HFF-Myc (cell line): ENCODE results near the gene DYNLT3.

Experiments
- DNase-seq: peaks from one replicate; pipeline ENCODE4 v3.0.0-alpha.2; 2011; ENCODE audit warnings: low read depth; ENCODE audit errors: extremely low read depth
- H3K4me3 ChIP-seq: replicated peaks from 2 replicates; pipeline ENCODE4 v1.5.1; 2011; ENCODE audit warnings: low read depth, mild to moderate bottlenecking, control low read depth, low read length
- CTCF ChIP-seq: IDR thresholded peaks from 2 replicates; pipeline ENCODE4 v1.5.1; 2012; ENCODE audit warnings: mild to moderate bottlenecking, low read depth, low read length, control low read depth; ENCODE audit errors: missing control alignments

The DYNLT3 gene

GRCh38 chrX:37867536-37868153 lies 20.3 kb upstream of the DYNLT3 start:
- H3K4me3 ChIP-seq = no peak overlapping the region
- no peak for TF ChIP-seq CTCF
- DNase-seq = no peak

- DNase-seq = no peak
- TF ChIP-seq CTCF = no peak
- no peak overlapping the region for H3K4me3 ChIP-seq
Measured at GRCh38 chrX:37863728-37864127, 16.4 kb upstream of the DYNLT3 start.

- no peak for TF ChIP-seq CTCF
- no peak overlapping the region for H3K4me3 ChIP-seq
- no peak for DNase-seq
Measured at GRCh38 chrX:37862851-37863250, 15.5 kb upstream of the DYNLT3 start.

GRCh38 chrX:37860721-37861120 lies 13.3 kb upstream of the DYNLT3 start:
- DNase-seq = no peak

GRCh38 chrX:37854748-37855147 lies 7.4 kb upstream of the DYNLT3 start:
- DNase-seq = no peak
- H3K4me3 ChIP-seq = no peak overlapping the region
- TF ChIP-seq CTCF = no peak

More at GRCh38 chrX:37860721-37861120, 13.3 kb upstream of the DYNLT3 start:
- no peak overlapping the region for H3K4me3 ChIP-seq
- TF ChIP-seq CTCF = no peak

GRCh38 chrX:37854148-37854547 lies 6.8 kb upstream of the DYNLT3 start:
- no peak for DNase-seq
- TF ChIP-seq CTCF = no peak

GRCh38 chrX:37847733-37848197 lies 394 bp upstream of the DYNLT3 start:
- no peak for TF ChIP-seq CTCF
- DNase-seq = no peak
- peak overlapping the region; percentile 55 for H3K4me3 ChIP-seq

More at GRCh38 chrX:37854148-37854547, 6.8 kb upstream of the DYNLT3 start:
- no peak overlapping the region for H3K4me3 ChIP-seq
